Activated B cell treated with CpG ODN at 0.5 μM for 24 hours (primary cell): ENCODE results near the gene ESCO1. TPM values are rescaled to one million over a fixed set of nuclear protein-coding genes. Genes with fewer than 3 reads are reported as not detected.

Source experiments
- ATAC-seq: fragments of 200-7000 bp; cut with Tn5 transposase; one replicate; pipeline ENCODE4 v1.10.0; 2021; ENCODE audit warnings: low read depth, mild to moderate bottlenecking, moderate library complexity
- CTCF ChIA-PET: fragments of 350-600 bp; sonication (Branson Sonifier 250); formaldehyde crosslinking; loops from one replicate; lab custom pipeline; 2021; ENCODE audit warnings: antibody characterized with exemption; lab: Charles Lee
- POLR2A ChIA-PET: fragments of 350-600 bp; sonication (Branson Sonifier 250); formaldehyde crosslinking; loops from one replicate; lab custom pipeline; 2021; ENCODE audit warnings: antibody characterized with exemption; lab: Charles Lee
- DNase-seq: peaks from one replicate; pipeline ENCODE4 v3.0.0; 2022
- H3K27ac Mint-ChIP-seq: one replicate; pipeline ENCODE4 v1.8.0; 2020; ENCODE audit warnings: mixed read lengths
- H3K27me3 Mint-ChIP-seq: one replicate; pipeline ENCODE4 v1.8.0; 2021; ENCODE audit warnings: mixed read lengths
- H3K36me3 Mint-ChIP-seq: one replicate; pipeline ENCODE4 v1.8.0; 2021; ENCODE audit warnings: low read depth, mixed read lengths
- H3K4me1 Mint-ChIP-seq: one replicate; pipeline ENCODE4 v1.8.0; 2021; ENCODE audit warnings: mixed read lengths
- H3K4me3 Mint-ChIP-seq: one replicate; pipeline ENCODE4 v1.8.0; 2020; ENCODE audit warnings: mild to moderate bottlenecking, mixed read lengths
- H3K9me3 Mint-ChIP-seq: one replicate; pipeline ENCODE4 v1.8.0; 2020; ENCODE audit warnings: mixed read lengths
- intact Hi-C: fragments of 100-400 bp; cut with micrococcal nuclease; formaldehyde crosslinking; loops from one replicate; pipeline ENCODE4 v1.15.1; 2024
- total RNA-seq: library from RNA; stranded (reverse); gene quantifications from 2 replicates; pipeline ENCODE4 v1.2.3, GENCODE V29; 2022
- TF ChIP-seq, protein P1 (sequence below): fragments of 200-600 bp; IDR thresholded peaks from one replicate; pipeline ENCODE4 v1.8.0; 2022; ENCODE audit warnings: antibody characterized with exemption, mild to moderate bottlenecking

The ESCO1 gene
- total RNA-seq, 1 donor from 2014 or later: 19.6 TPM

DNA sequence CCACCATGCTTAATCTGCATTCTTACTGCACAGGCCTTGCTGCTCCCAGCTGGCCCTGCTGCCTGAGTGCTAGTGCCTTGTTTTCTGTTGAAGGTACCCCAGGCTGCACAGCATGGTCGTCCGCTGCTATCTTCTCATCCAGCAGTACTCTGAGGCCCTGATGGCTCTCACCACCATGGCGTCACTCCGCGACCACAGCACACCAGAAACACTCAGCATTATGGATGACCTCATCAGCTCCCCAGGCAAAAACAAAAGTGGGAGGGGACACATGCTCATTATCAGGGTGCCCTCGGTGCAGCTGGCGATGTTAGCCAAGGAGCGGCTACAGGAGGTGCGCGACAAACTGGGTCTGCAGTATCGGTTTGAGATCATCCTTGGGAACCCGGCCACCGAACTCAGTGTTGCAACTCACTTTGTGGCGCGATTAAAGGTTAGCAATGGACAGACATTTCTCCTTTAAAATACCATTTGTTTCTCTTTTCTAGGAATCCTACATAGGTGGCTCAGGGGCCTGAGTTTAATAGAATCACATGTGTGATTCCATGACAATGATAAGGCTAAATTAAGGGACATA is 110.5 kb downstream of the ESCO1 start:
- Mint-ChIP-seq H3K4me3 (no peak overlapping the region), H3K9me3 (no peaks in the 10 kb centered on the region), H3K36me3 (no peaks in the 10 kb centered on the region), H3K27me3 (peaks cover 9% of the 10 kb centered on the region), H3K4me1 (no peaks in the 10 kb centered on the region), H3K27ac (no peak overlapping the region)
- intact Hi-C loops: loop anchor here (1.0 to 5.0 kb wide), 2 partner anchors 466 to 1212 kb away; no protein-coding TSS in a partner anchor
- DNase-seq (no peak), ATAC-seq (no peak)
- POLR2A ChIA-PET: no interaction called here
- CTCF ChIA-PET: interaction anchor here (0.9 to 2.2 kb wide), 3 partner anchors 8 to 466 kb away, joined by 3 to 9 read pairs (median 8); no protein-coding TSS in a partner anchor
- TF ChIP-seq, protein P1, sequence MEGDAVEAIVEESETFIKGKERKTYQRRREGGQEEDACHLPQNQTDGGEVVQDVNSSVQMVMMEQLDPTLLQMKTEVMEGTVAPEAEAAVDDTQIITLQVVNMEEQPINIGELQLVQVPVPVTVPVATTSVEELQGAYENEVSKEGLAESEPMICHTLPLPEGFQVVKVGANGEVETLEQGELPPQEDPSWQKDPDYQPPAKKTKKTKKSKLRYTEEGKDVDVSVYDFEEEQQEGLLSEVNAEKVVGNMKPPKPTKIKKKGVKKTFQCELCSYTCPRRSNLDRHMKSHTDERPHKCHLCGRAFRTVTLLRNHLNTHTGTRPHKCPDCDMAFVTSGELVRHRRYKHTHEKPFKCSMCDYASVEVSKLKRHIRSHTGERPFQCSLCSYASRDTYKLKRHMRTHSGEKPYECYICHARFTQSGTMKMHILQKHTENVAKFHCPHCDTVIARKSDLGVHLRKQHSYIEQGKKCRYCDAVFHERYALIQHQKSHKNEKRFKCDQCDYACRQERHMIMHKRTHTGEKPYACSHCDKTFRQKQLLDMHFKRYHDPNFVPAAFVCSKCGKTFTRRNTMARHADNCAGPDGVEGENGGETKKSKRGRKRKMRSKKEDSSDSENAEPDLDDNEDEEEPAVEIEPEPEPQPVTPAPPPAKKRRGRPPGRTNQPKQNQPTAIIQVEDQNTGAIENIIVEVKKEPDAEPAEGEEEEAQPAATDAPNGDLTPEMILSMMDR: no peak

DNA sequence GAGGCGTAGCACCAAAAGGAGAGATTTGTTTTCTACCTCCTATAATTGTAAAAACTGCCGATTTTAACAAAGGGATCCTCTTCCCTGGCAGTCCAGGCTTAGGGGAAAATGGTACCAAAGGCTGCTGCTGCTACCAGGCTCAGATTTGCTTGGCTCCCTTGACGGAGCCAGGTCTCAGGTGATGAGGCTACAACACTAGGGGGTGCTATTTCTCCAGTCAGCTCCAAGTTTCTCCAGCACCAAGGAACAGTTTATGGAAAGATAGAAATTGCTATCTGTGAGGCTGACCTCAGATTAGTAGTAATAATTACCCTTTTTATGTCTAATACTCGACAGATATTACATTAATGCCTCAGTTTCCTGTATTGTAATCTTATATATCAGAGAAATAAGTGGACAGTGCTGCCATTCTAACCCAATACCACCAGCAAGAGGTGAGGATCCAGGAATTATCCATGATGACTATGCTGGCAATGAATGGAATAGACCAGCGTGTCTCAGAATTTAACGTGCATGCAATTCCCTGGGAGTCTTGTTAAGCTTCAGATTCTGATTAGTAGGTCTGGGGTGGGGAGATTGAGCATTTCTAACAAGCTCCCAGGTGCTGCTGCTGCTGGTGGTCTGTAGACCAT is 111.3 kb downstream of the ESCO1 start:
- Mint-ChIP-seq H3K36me3 (no peaks in the 10 kb centered on the region), H3K4me3 (no peak overlapping the region), H3K27me3 (peaks cover 9% of the 10 kb centered on the region), H3K4me1 (no peaks in the 10 kb centered on the region), H3K9me3 (no peaks in the 10 kb centered on the region), H3K27ac (no peak overlapping the region)
- intact Hi-C loops: loop anchor here (1.0 to 5.0 kb wide), 2 partner anchors 467 to 1213 kb away; no protein-coding TSS in a partner anchor
- CTCF ChIA-PET: interaction anchor here (0.9 to 2.2 kb wide), 3 partner anchors 9 to 467 kb away, joined by 3 to 9 read pairs (median 8); no protein-coding TSS in a partner anchor
- TF ChIP-seq, protein P1: no peak
- POLR2A ChIA-PET: no interaction called here
- no peak for DNase-seq
- ATAC-seq: no peak

DNA sequence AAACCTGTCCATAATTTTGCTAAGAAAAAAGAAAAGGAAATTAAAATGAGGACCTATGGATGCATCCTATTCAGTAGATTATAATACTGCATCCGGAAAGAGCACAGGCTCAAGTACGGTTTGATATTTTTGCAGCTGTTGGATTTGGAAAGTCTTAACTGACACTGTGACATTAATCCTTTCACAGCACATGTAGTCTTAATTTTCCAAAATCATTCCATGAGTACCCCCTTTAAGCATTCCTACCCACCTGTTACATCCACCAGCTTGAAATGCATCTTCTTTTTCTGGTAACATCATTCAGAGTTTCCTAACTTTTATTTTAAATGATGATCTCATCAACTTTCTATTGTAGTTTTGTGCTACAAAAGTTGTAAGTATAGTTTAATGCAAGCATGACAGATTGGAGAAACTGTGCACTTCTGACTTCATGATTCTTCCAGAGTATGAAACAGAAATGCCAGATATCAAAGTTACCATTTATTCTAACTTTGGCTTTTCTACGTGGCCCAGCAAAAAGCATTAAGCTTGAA is 113.5 kb downstream of the ESCO1 start:
- Mint-ChIP-seq H3K36me3 (no peaks in the 10 kb centered on the region), H3K27me3 (peaks cover 9% of the 10 kb centered on the region), H3K9me3 (no peaks in the 10 kb centered on the region), H3K4me3 (no peak overlapping the region), H3K4me1 (no peaks in the 10 kb centered on the region), H3K27ac (no peak overlapping the region)
- POLR2A ChIA-PET: no interaction called here
- DNase-seq (no peak), ATAC-seq (no peak)
- TF ChIP-seq, protein P1: no peak
- intact Hi-C loops: loop anchor here (5.0 kb wide), 1 partner anchor 1215 kb away; no protein-coding TSS in a partner anchor
- CTCF ChIA-PET: interaction anchor here (0.8 to 1.6 kb wide), 5 partner anchors 9 to 470 kb away, joined by 3 to 5 read pairs (median 3); no protein-coding TSS in a partner anchor

DNA sequence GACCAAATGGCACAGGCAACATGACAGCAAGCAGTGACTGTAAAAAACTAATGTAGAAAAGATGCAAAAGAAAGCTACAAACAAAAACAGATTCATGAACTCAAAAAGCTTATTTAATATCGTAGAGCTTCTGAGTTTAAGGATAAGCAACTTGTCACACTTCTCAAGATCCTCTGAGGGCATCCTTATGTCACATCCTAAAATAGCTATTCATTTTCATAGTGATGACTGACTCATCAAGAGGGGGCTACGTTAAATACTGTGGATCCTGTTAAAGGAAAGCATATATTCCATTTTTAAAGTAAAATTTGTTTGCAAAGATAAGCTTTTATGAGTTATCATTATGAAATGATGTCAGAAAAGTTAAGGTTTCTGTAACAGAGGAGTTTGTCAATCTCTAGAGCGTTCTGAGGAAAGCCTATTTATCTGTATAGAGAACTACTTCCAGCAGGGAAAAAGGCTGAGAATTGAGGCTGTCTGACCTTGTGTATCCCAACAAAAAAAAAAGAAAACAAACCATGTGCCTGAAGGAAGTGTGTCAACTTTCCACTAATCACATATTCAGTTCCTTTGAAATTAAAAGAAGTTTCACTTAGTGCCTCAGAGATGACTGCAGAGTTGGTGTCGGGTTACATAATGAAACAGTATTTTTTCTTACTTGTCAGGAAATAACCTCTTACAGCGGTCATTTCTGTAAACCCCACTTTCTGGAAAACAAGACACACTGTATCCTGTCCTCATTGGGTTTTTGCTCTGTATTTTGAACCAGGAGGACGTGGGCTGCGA is 115.5 kb downstream of the ESCO1 start:
- no peaks in the 10 kb centered on the region for H3K36me3 Mint-ChIP-seq
- no peak overlapping the region for H3K27ac Mint-ChIP-seq
- intact Hi-C loops: loop anchor here (5.0 kb wide), 1 partner anchor 1217 kb away; no protein-coding TSS in a partner anchor
- ChIA-PET POLR2A (no interaction called here), CTCF (no interaction called here)
- no peaks in the 10 kb centered on the region for H3K4me1 Mint-ChIP-seq
- no peak overlapping the region for H3K4me3 Mint-ChIP-seq
- H3K27me3 Mint-ChIP-seq: peaks cover 12% of the 10 kb centered on the region
- ATAC-seq (no peak), DNase-seq (no peak)
- H3K9me3 Mint-ChIP-seq: no peaks in the 10 kb centered on the region
- TF ChIP-seq, protein P1: no peak
